ENCODE data around the gene CTTNBP2NL.

CTTNBP2NL gene

GRCh38 chr1:112509660-112510178, 113.7 kb downstream of the CTTNBP2NL start:
- no peak for DNase-seq

- no peak for DNase-seq
Observed at GRCh38 chr1:112510340-112510739, 114.3 kb downstream of the CTTNBP2NL start.

Measured in RPMI8226 (cell line).